Measurements from ENCODE around the gene PDLIM4.

The PDLIM4 gene

GRCh38 chr5:132281856-132282614, 24.5 kb downstream of the PDLIM4 start:
- no peak for DNase-seq (ENCODE audit: low read depth in 1 of 2, low spot score in 1 of 2)

- DNase-seq (ENCODE audit: low read depth in 1 of 2, low spot score in 1 of 2) = no peak
These were observed 26.0 kb downstream of the PDLIM4 start for GRCh38 chr5:132283423-132284043.

GRCh38 chr5:132289097-132289496, 31.6 kb downstream of the PDLIM4 start:
- DNase-seq (ENCODE audit: low read depth in 1 of 2, low spot score in 1 of 2) = no peak

GRCh38 chr5:132291026-132291425, 33.5 kb downstream of the PDLIM4 start:
- DNase-seq (ENCODE audit: low read depth in 1 of 2, low spot score in 1 of 2) = no peak

GRCh38 chr5:132293066-132293991, 35.8 kb downstream of the PDLIM4 start:
- peak; percentile 60 to 61 for DNase-seq (ENCODE audit: low read depth in 1 of 2, low spot score in 1 of 2)

GRCh38 chr5:132293992-132294727, 36.7 kb downstream of the PDLIM4 start, which contains the start of gene SLC22A4:
Gene SLC22A4 (plus strand): TSS chr5:132294394. CDS start chr5:132294617, 223 bp downstream.
- DNase-seq (ENCODE audit: low read depth in 1 of 2, low spot score in 1 of 2) = peak in 1 of 2 donors; percentile 74

GRCh38 chr5:132294728-132295504, 37.4 kb downstream of the PDLIM4 start:
- peak; percentile 36 to 78 for DNase-seq (ENCODE audit: low read depth in 1 of 2, low spot score in 1 of 2)

- DNase-seq (ENCODE audit: low read depth in 1 of 2, low spot score in 1 of 2) = no peak
These were observed 38.3 kb downstream of the PDLIM4 start for GRCh38 chr5:132295505-132296411.

- DNase-seq (ENCODE audit: low read depth in 1 of 2, low spot score in 1 of 2) = no peak
These were observed 39.0 kb downstream of the PDLIM4 start for GRCh38 chr5:132296412-132297016.

GRCh38 chr5:132297211-132297940, 39.9 kb downstream of the PDLIM4 start:
- no peak for DNase-seq (ENCODE audit: low read depth in 1 of 2, low spot score in 1 of 2)

GRCh38 chr5:132298298-132299212, 41.1 kb downstream of the PDLIM4 start:
- no peak for DNase-seq (ENCODE audit: low read depth in 1 of 2, low spot score in 1 of 2)

- DNase-seq (ENCODE audit: low read depth in 1 of 2, low spot score in 1 of 2) = no peak
These were observed 42.4 kb downstream of the PDLIM4 start for GRCh38 chr5:132299917-132300316.

GRCh38 chr5:132300577-132301343, 43.3 kb downstream of the PDLIM4 start:
- DNase-seq (ENCODE audit: low read depth in 1 of 2, low spot score in 1 of 2) = no peak

GRCh38 chr5:132301344-132302271, 44.1 kb downstream of the PDLIM4 start:
- no peak for DNase-seq (ENCODE audit: low read depth in 1 of 2, low spot score in 1 of 2)

- no peak for DNase-seq (ENCODE audit: low read depth in 1 of 2, low spot score in 1 of 2)
These were observed 44.9 kb downstream of the PDLIM4 start for GRCh38 chr5:132302413-132302812.

Measured in activated CD4-positive, alpha-beta T cell treated with anti-CD3 and anti-CD28 coated beads, Interleukin-2, amount 50 U/mL, for 24 hours (primary cell).